Stimulated activated CD8-positive, alpha-beta memory T cell treated with anti-CD3 and anti-CD28 coated beads, Interleukin-4, amount 100 ng/mL, for 4 hours (primary cell): ENCODE results near the gene BTG2.

Source experiments
- DNase-seq, 2 donors: peaks; one replicate each; pipeline ENCODE4 v3.0.0-alpha.2; 2020; ENCODE audit warnings: low read depth in 2 of 2, low spot score in 1 of 2

The BTG2 gene

DNA sequence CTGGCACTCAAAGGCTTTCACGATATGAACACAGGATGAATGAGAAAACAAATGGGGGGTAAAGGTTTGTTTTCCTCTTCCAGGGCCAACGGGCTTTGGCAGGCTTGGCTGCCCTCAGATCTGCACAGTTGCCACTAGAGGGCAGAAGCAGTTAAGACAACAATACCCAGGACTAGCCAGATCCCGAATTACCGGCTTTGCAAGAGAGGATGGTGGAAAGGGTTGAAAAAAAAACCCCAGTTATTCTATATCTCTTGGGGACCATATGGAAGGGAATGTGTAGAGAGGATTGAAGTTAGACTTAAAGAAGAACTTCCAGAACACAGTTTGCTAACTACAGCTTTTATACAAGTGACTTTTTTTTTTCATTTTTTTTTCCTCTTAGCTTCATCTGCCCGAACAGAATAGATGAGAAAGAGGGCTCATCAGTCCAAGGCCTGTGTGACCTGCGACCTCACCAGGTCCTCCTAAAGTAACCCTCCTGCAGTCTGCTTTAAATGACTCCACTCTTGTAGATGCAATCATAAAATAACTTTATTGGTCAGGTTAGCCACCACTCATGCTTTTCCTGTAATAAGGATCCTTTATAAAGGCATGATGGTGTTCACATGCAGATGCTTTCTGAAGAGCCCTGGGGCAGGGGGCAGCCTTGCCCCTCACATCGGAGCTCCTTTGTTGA lies 34.9 kb downstream of the BTG2 start:
- no peak for DNase-seq

DNA sequence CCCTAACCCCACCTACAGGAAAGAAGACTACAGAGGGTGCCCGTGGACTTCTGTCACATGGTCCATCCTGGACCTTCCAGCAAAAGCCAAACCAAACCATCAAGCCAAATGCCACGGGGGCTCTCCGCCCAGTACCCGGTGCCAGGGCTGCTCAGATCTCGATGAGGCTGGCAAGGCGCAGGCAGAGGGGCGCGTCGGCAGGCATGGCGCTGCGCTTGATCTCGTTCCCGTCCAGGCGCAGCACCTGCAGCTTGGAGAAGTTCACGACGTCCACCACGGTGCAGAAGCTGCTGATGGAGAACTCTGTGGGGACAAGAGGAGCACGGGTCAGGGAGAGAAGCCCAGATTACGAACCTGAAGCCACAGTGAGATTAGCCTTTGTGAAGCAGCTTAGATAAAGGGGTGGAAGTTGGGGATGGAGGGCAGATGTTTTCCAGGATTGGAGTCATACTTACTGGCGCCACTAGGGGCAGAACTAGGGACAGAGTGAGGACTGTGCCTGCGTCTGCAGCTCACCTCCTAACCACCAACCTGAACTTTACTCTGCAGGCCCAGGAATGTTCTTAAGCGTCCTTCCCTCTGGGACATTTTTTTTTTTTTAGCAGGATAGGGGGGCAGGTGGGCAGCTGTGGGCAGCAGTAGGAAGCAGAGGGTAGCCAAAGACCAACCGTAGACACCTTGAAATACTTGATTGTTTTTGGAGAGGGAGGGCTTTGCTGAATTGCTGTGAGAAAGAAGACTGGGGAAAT lies 37.0 kb downstream of the BTG2 start:
- no peak for DNase-seq

DNA sequence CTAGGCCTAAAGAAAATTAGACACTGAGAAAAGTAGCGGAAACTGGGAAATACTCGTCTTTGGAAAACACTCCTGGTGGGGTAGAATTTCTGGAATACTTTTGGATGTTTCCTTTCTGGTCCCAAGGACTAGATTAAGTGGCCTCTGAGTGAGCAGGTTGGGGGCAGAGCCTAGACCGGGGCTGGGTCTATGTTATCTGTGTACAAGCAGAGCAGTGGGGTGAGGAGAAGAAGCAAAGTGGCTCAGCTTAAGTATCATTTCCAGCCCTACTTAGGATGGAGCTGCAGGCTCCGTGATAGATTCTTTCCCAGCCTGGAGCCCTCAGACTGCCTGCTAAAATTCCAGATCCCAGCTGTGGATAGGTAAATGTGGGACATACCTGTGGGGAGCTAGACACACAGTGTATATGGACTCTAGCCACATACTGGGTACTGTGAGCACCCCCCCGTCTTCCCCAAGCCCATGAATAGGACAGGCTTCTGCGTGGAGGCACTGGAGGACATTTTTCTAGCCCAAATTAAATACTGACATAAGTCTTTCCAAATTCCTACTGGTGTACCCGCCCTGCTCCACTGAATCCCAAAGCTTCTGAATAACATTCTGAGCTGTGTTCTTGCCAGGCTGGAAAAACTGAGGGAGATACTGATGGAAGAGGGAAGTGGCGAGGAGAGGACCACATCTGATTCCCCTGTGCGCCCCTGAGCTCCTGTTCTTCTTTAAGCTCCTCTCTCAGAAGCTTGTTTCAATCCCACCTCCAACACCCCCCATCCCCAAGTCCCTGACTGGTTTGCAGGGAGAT lies 38.8 kb downstream of the BTG2 start:
- DNase-seq, result no peak

DNA sequence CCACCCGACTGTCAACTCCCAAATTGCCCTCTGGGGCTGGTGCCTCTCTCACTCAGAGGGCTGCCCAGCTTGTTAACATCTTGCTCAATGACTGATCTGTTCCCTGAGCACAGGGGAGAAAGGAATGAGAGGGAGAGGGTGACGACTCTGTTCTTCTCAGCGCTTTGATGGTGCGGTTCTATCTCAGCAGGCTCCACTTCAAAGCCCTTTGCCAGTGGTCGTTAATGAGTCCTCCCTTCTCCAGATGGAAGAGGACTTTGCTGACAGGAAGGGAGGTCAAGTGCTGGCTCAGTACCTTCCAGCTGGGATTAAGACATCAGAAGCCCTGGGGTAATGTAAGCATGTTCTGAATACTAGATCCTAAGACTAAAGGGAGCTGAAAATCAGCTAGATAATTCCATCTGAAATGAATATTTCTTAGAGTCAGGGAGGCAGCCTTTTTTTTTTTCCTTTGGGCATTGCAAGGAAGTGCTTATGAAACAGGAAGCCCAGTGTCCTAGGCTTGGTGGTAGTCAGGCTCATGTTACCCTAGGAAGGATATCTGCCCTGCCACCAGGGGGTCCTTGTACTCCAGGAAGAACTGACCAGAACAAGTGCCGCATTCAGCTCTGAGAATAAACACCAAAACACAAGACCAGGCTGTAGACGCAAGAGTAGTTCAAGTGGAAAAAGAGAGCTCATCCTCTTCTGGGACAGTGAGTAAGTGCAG lies 40.9 kb downstream of the BTG2 start:
- DNase-seq, result no peak

DNA sequence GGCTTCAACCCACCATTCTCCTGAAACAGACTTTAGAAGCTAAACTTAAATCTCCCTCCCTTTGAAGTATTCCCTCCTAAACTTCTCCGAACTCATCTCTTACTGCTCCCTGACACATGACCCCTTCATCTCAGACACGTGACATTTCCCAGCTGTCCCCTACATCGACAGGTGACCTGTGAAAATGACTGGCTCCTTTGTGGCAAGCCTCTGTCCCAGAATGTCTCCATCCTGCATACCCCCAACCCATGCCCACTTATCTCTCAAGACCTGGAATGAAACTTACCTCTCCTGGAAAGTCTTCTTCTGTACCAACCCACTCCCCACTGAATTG lies 41.4 kb downstream of the BTG2 start:
- DNase-seq, result no peak

DNA sequence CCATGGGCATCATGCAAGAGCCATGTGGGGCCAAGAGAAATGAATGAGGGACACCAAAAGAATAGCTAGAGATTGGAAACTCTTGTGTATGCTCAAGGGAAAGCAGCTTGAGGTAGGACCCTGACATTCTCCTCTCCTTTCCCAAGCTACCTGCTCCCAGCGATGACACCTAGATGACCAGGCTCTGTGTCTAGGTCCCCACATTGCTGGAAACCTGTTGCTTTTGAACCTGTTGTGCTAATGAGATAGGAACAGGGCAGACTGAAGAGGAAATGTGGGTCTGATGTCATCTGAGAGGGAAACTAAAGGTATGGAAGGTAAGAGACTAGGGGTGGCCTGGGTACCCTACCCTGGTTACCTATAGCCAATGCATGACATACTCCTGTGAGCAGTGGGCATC lies 43.8 kb downstream of the BTG2 start:
- no peak for DNase-seq

DNA sequence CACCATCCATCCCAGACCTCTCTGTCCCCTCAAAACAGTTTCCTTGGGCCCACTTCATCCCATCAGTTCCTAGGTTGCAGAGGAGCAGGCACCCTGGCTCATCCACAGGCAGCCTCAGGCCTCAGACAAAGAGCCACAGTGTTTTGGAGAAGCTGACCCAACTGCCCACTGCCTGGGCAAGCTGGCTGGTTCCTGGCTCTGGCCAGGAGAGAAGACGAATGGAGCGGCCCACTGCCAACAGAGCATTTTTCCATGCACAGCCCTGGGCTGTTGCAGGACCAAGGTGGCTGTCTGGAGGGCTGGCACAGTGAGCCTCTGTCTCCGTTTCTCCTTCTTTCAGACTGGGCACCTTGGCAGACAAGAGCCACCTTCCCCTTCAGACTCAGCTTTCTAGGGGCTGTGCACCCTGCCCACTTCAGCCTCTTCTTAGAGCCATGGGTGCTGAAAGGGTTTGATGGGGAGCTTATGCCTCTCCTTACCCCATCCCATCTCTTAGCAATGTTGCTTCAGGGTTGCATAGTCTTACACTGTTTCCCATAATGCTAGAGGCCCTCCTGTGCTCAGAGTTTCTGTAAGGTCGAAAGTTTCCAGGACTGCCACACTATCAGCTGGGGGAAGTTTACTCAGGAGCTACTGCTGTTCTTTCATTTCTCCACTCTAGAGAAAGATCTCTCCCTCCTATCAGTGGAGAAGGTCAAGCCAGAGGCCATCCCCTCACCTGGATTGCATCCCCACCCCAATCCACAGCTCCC lies 44.6 kb downstream of the BTG2 start:
- DNase-seq, result no peak

DNA sequence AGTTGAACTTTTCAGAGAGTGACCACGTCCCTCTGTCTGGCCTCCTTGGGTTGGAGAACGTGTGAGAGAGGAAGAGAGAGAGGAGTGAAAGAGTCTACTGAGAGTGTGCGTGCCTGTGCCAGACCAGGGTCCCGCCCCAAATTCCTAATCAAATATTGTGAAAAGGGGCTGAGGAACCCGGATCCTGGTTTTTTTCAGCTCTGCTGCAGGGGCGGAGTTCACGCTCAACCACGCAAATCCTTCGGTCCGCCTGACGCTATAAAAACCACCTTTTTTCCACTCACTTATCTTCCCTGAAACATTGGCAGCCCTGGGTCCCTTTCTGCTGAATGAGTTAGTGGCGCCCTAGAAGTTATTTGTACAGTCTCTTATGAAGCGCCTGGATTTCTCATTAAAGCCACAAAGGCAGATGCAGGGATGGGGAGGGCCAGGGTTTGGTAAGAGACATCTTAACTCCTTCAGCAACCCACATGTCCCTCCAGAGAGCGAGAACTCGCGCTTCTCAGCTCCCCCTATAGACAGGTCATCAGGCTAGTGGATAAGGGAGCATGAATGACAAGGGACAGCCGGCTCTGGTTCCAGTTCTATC lies 45.8 kb downstream of the BTG2 start, which contains the start of gene FMOD:
Gene FMOD, minus strand, starts transcription at position 86 of the 589 bp plus-strand sequence. CDS start 2,852 bp downstream, outside the sequence.
- DNase-seq, result no peak

DNA sequence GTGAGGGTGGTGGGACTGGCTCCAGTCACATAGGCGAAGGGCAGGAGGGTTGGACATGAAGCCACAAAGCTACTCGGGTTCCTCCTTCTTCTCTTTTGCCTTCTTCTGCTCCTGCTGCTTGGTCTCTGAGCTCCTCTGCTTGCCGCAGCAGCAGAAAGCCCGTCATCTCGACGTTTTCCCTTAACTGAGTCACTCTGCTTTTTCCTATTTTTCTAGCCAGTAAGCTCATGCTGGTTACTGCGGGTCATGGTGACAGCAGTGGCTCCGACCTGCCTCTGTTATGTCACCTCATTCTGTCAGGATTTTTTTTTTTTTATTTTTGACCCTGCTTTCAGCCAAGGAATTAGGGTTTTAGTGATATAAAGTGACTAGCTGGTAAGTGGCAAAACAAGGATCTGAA lies 48.2 kb downstream of the BTG2 start:
- DNase-seq, result no peak

DNA sequence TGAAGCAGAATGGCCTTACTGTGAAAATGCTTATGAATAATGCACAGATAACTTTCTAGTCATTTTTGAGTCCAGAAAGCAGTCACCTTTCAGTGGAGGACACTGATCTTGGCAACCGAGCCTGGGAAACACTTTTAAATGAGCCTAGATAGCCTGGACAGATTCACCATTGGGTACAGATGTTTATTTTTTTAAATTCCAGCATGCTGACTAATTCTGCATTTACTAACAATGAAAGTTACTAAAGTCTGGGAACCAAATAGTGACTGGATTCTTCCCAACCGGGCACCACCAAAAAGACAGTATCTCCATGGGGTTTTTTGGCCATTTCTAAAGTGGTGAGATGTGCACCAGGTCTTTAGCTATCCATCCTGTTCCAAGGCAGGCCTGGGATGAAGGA lies 48.9 kb downstream of the BTG2 start:
- no peak for DNase-seq

DNA sequence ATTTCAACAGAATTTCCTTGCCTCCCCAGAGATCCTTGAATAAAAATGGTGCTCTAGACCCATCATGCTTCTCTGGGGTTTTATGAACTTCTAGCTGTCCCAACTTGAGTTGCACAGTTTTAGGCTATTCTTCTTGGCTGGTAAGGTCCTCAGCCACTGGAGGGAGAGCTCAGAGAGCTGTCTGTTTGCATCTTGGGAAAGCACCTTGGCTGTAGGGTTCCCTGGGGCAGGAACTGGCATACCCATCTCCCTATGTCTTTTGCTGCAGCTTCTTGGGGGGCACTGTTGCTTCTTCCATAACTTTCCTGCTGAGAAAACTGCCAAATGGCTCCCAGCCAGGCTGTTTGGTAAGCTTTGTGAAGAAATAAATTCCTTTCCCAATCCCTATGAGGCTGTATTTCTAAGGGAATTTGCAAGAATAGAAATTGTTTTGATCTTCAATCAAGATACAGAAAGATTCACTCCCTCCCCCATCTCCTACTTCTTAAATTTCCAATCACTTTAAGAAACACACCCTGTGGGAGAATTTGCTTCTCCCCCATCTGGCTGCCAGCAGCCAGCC lies 53.8 kb downstream of the BTG2 start:
- DNase-seq, result no peak
